Tibial nerve (tissue), 4 donors: ENCODE measurements around the gene ADIPOQ. TPM values are rescaled to one million over a fixed set of nuclear protein-coding genes. Genes with fewer than 3 reads are reported as not detected.
"Not testable (repeated sequence)": the region's sequence is repeated elsewhere in the genome, so short reads cannot be mapped to it uniquely, and the experiment has no call there.

Experiments used
- DNase-seq, 2 donors: peaks; one replicate each; pipeline ENCODE4 v3.0.0-alpha.2; 2019; ENCODE audit warnings: low spot score in 2 of 2
- H3K27ac ChIP-seq, 4 donors: fragments of 200-600 bp; sonication (generic) in 3 of 4; one replicate each; pipeline ENCODE4 v1.5.1; 2017 to 2019; ENCODE audit warnings: mild to moderate bottlenecking in 1 of 4
- H3K27me3 ChIP-seq, 2 donors: fragments of 200-600 bp; sonication (generic) in 1 of 2; one replicate each; pipeline versions ENCODE4 v1.5.1 to v1.6.0; 2017 to 2019
- H3K36me3 ChIP-seq, 3 donors: fragments of 200-600 bp; sonication (generic); one replicate each; pipeline ENCODE4 v1.5.1; 2018 to 2019
- H3K4me1 ChIP-seq, 4 donors: fragments of 200-600 bp; sonication (generic) in 3 of 4; one replicate each; pipeline ENCODE4 v1.5.1; 2017 to 2019
- H3K4me3 ChIP-seq, 4 donors: fragments of 200-600 bp; sonication (generic) in 3 of 4; one replicate each; pipeline ENCODE4 v1.5.1; 2017 to 2019; ENCODE audit warnings: mild to moderate bottlenecking in 1 of 4, moderate library complexity in 1 of 4
- H3K9me3 ChIP-seq, 4 donors: fragments of 200-600 bp; sonication (generic) in 3 of 4; one replicate each; pipeline ENCODE4 v1.5.1; 2017 to 2019
- CTCF ChIP-seq, 5 experiments: fragments of 200-600 bp in 3 of 5; fragments of 450-650 bp in 2 of 5; sonication (generic) in 3 of 5; IDR thresholded peaks; one replicate each; pipeline ENCODE4 v1.5.1; 2016 to 2019; ENCODE audit warnings: antibody characterized with exemption in 5 of 5, mild to moderate bottlenecking in 3 of 5, moderate library complexity in 2 of 5
- EP300 ChIP-seq, 2 donors: sonication (generic); formaldehyde crosslinking; IDR thresholded peaks; one replicate each; pipeline ENCODE4 v1.6.1; 2017; ENCODE audit warnings: antibody characterized with exemption in 2 of 2, mild to moderate bottlenecking in 1 of 2
- POLR2A ChIP-seq, 2 donors: fragments of 450-650 bp; IDR thresholded peaks; one replicate each; pipeline ENCODE4 v1.6.1; 2017; ENCODE audit warnings: antibody characterized with exemption in 2 of 2, mild to moderate bottlenecking in 2 of 2, moderate library complexity in 2 of 2
- WGBS, 2 donors: methylation state at CpG; one replicate each; pipeline ENCODE4 v1.1.5; 2018; 5-methylcytosine and 5-hydroxymethylcytosine counted together
- total RNA-seq, 4 donors: library from RNA; depleted of rRNA; stranded (reverse); fragments of >200 nt; gene quantifications; one replicate each; pipeline ENCODE4 v1.1.0, GENCODE V29; 2016

The ADIPOQ gene
- total RNA-seq, 4 donors from 2014 or later, result 70.8 to 213 (median 172) TPM

GRCh38 chr3:186883686-186884058 lies 41.2 kb downstream of the ADIPOQ start:
- DNase-seq, result no peak
- Histone ChIP-seq H3K27ac (no peak overlapping the region), H3K9me3 (no peaks in the 10 kb centered on the region), H3K36me3 (no peaks in the 10 kb centered on the region), H3K4me1 (no peaks in the 10 kb centered on the region), H3K27me3 (no peaks in the 10 kb centered on the region), H3K4me3 (no peak overlapping the region)
- WGBS, 2 donors, result 89 to 97% methylated on average over 1 of the region's 1 CpG
- TF ChIP-seq CTCF (IDR thresholded peaks at IDR 0.05) (no peak), POLR2A (IDR thresholded peaks at IDR 0.05) (no peak), EP300 (IDR thresholded peaks at IDR 0.05) (no peak)

GRCh38 chr3:186884868-186885267 lies 42.4 kb downstream of the ADIPOQ start:
- not testable (repeated sequence) for DNase-seq, H3K9me3 ChIP-seq, H3K4me3 ChIP-seq, H3K27me3 ChIP-seq, H3K36me3 ChIP-seq, H3K4me1 ChIP-seq, H3K27ac ChIP-seq
- 98% methylated on average over 22 of the region's 29 CpGs for WGBS, 2 donors

GRCh38 chr3:186886202-186886981 lies 43.9 kb downstream of the ADIPOQ start:
- H3K27me3 ChIP-seq, result no peaks in the 10 kb centered on the region
- H3K9me3 ChIP-seq, result no peaks in the 10 kb centered on the region
- TF ChIP-seq CTCF (IDR thresholded peaks at IDR 0.05), result no peak
- TF ChIP-seq EP300 (IDR thresholded peaks at IDR 0.05), result no peak
- TF ChIP-seq POLR2A (IDR thresholded peaks at IDR 0.05), result no peak
- H3K4me1 ChIP-seq, result no peaks in the 10 kb centered on the region
- WGBS, 2 donors, result 64% methylated on average over 5 of the region's 5 CpGs
- H3K27ac ChIP-seq, result no peak overlapping the region
- no peak for DNase-seq
- no peaks in the 10 kb centered on the region for H3K36me3 ChIP-seq
- H3K4me3 ChIP-seq, result no peak overlapping the region

GRCh38 chr3:186887507-186887938 lies 45.0 kb downstream of the ADIPOQ start:
- not testable (repeated sequence) for H3K27ac ChIP-seq, H3K4me3 ChIP-seq, DNase-seq, H3K36me3 ChIP-seq, H3K27me3 ChIP-seq, H3K4me1 ChIP-seq, H3K9me3 ChIP-seq
- WGBS, 2 donors, result 38% methylated on average over 2 of the region's 5 CpGs; no CpG with 5 or more reads in 1 of the 2 donors

GRCh38 chr3:186888569-186888968 lies 46.1 kb downstream of the ADIPOQ start:
- WGBS, 2 donors, result 49 to 58% methylated on average over 6 of the region's 6 CpGs
- no peaks in the 10 kb centered on the region for H3K36me3 ChIP-seq
- no peaks in the 10 kb centered on the region for H3K27me3 ChIP-seq
- no peaks in the 10 kb centered on the region for H3K4me1 ChIP-seq
- no peaks in the 10 kb centered on the region for H3K9me3 ChIP-seq
- H3K27ac ChIP-seq, result no peak overlapping the region
- DNase-seq, result no peak
- TF ChIP-seq EP300 (IDR thresholded peaks at IDR 0.05) (no peak), POLR2A (IDR thresholded peaks at IDR 0.05) (no peak), CTCF (IDR thresholded peaks at IDR 0.05) (no peak)
- no peak overlapping the region for H3K4me3 ChIP-seq

- DNase-seq, H3K9me3 ChIP-seq, H3K27me3 ChIP-seq, H3K4me1 ChIP-seq, H3K27ac ChIP-seq, H3K36me3 ChIP-seq, H3K4me3 ChIP-seq: not testable (repeated sequence)
- 97 to 98% methylated on average over 4 of the region's 4 CpGs for WGBS, 2 donors
Observed at GRCh38 chr3:186889698-186890097, 47.2 kb downstream of the ADIPOQ start.

- no peak overlapping the region for H3K4me3 ChIP-seq
- H3K27me3 ChIP-seq, result no peaks in the 10 kb centered on the region
- TF ChIP-seq EP300 (IDR thresholded peaks at IDR 0.05) (no peak), CTCF (IDR thresholded peaks at IDR 0.05) (no peak), POLR2A (IDR thresholded peaks at IDR 0.05) (no peak)
- H3K36me3 ChIP-seq, result no peaks in the 10 kb centered on the region
- H3K9me3 ChIP-seq, result no peaks in the 10 kb centered on the region
- DNase-seq, result no peak
- H3K4me1 ChIP-seq, result no peaks in the 10 kb centered on the region
- H3K27ac ChIP-seq, result no peak overlapping the region
Observed at GRCh38 chr3:186890911-186891310, 48.4 kb downstream of the ADIPOQ start.

GRCh38 chr3:186893071-186893470 lies 50.6 kb downstream of the ADIPOQ start:
- not testable (repeated sequence) for H3K4me1 ChIP-seq, H3K4me3 ChIP-seq, DNase-seq, H3K27ac ChIP-seq, H3K9me3 ChIP-seq, H3K36me3 ChIP-seq, H3K27me3 ChIP-seq
- 56% methylated on average over 2 of the region's 2 CpGs; no CpG with 5 or more reads in 1 of the 2 donors for WGBS, 2 donors
